ENCODE measurements around the gene FREM1. TPM values are rescaled to one million over a fixed set of nuclear protein-coding genes. Genes with fewer than 3 reads are reported as not detected.

Gene FREM1
- polyA plus RNA-seq, 1 of the 3 experiments (the other 2 are of a cell fraction) = 0.26 TPM

- TF ChIP-seq FOXJ3 (CRISPR knock-in tag; IDR thresholded peaks at IDR 0.05) (no peak), MXI1 (IDR thresholded peaks at IDR 0.05; ENCODE audit: low read depth, low read length) (no peak), RFX5 (IDR thresholded peaks at IDR 0.05; ENCODE audit: low read length) (no peak), FOSL2 (IDR thresholded peaks at IDR 0.05; ENCODE audit: borderline replicate concordance, low read depth) (no peak), POLR2AphosphoS5 (IDR thresholded peaks at IDR 0.05; ENCODE audit: low read depth, low read length) (no peak), YY1 (IDR thresholded peaks at IDR 0.05; ENCODE audit: low read depth) (no peak), MEF2A (IDR thresholded peaks at IDR 0.05; ENCODE audit: borderline replicate concordance, low read depth) (no peak), NRF1 (IDR thresholded peaks at IDR 0.05; ENCODE audit: low read depth, low read length) (no peak), FOXM1 (IDR thresholded peaks at IDR 0.05; ENCODE audit: low read depth) (no peak), SMC3 (IDR thresholded peaks at IDR 0.05; ENCODE audit: low read depth, low read length) (no peak), RCOR1 (IDR thresholded peaks at IDR 0.05; ENCODE audit: low read length) (no peak), EZH2phosphoT487 (IDR thresholded peaks at IDR 0.05; ENCODE audit: borderline replicate concordance, low read depth) (no peak)
- TF ChIP-seq, protein P1, sequence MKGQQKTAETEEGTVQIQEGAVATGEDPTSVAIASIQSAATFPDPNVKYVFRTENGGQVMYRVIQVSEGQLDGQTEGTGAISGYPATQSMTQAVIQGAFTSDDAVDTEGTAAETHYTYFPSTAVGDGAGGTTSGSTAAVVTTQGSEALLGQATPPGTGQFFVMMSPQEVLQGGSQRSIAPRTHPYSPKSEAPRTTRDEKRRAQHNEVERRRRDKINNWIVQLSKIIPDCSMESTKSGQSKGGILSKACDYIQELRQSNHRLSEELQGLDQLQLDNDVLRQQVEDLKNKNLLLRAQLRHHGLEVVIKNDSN (IDR thresholded peaks at IDR 0.05; ENCODE audit: borderline replicate concordance, low read depth) = no peak
- no peak overlapping the region for H3K4me2 ChIP-seq
- H3K27ac ChIP-seq (ENCODE audit: low read depth in 2 of 2, low read length in 1 of 2) = no peak overlapping the region
- H3K79me2 ChIP-seq (ENCODE audit: insufficient read depth) = no peaks in the 10 kb centered on the region
- no peaks in the 10 kb centered on the region for H3F3A ChIP-seq (replicated peaks; ENCODE audit: insufficient read depth)
- H4K20me1 ChIP-seq (ENCODE audit: insufficient read depth) = no peaks in the 10 kb centered on the region
- no peaks in the 10 kb centered on the region for H3K9me3 ChIP-seq
- no peaks in the 10 kb centered on the region for H3K9me2 ChIP-seq
- CTCF ChIA-PET = no interaction called here
- POLR2A ChIA-PET = no interaction called here
- H3K36me3 ChIP-seq (replicated peaks in 1 of 2; ENCODE audit: control insufficient read depth in 1 of 2, insufficient read depth in 2 of 2, low read length in 1 of 2) = no peaks in the 10 kb centered on the region
- WGBS (ENCODE audit: low lambda C conversion rate) = 54% methylated on average over 3 of the region's 3 CpGs
- H3K27me3 ChIP-seq (ENCODE audit: insufficient read depth) = no peaks in the 10 kb centered on the region; the same call in 1 of the 2 replicates
- no peak overlapping the region for H3K4me3 ChIP-seq (ENCODE audit: low read depth in 2 of 2, low read length in 1 of 2)
- no peak for DNase-seq
- H3K4me1 ChIP-seq (ENCODE audit: control insufficient read depth in 1 of 2, insufficient read depth in 2 of 2, low read depth in 1 of 2, low read length in 1 of 2) = peaks cover 0 to 2% of the 10 kb centered on the region in 2 experiments; a peak in 2 of 4 replicates
- no peak overlapping the region for H2AFZ ChIP-seq (ENCODE audit: low read depth)
- no peak overlapping the region for H3K9ac ChIP-seq
These were observed 163.6 kb downstream of the FREM1 start for GRCh38 chr9:14746626-14747025.

DNA sequence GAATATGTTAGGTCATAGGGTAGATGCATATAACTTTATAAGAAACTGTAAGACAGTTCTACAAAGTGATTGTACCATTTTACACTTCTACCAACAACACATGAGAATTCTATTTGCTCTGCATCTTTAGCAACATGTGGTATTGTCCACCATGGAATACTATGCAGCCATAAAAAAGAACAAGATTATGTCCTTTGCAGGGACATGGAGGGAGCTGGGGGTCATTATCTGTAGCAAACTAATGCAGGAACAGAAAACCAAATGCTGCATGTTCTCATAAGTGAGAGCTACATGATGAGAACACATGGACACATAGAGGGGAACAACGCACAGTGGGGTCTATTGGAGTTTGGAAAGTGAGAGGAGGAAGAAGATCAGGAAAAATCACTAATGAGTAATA lies 165.5 kb downstream of the FREM1 start:
- WGBS (ENCODE audit: low lambda C conversion rate) = 61% methylated on average over 1 of the region's 1 CpG

More for the DNA sequence above, 165.5 kb downstream of the FREM1 start:
- H3K9me3 ChIP-seq = no peaks in the 10 kb centered on the region
- CTCF ChIA-PET = interaction anchor here (1.2 kb wide), 1 partner anchor 84 kb away, joined by 3 read pairs; no protein-coding TSS in a partner anchor
- H3K9me2 ChIP-seq = no peaks in the 10 kb centered on the region
- H3F3A ChIP-seq (replicated peaks; ENCODE audit: insufficient read depth) = no peaks in the 10 kb centered on the region
- H3K4me2 ChIP-seq = no peak overlapping the region
- no peak for TF ChIP-seq RCOR1 (IDR thresholded peaks at IDR 0.05; ENCODE audit: low read length)
- H3K36me3 ChIP-seq (replicated peaks in 1 of 2; ENCODE audit: control insufficient read depth in 1 of 2, insufficient read depth in 2 of 2, low read length in 1 of 2) = no peaks in the 10 kb centered on the region
- H3K9ac ChIP-seq = no peak overlapping the region
- H3K27me3 ChIP-seq (ENCODE audit: insufficient read depth) = no peaks in the 10 kb centered on the region
- peaks cover 0 to 3% of the 10 kb centered on the region in 2 experiments; a peak in 2 of 4 replicates for H3K4me1 ChIP-seq (ENCODE audit: control insufficient read depth in 1 of 2, insufficient read depth in 2 of 2, low read depth in 1 of 2, low read length in 1 of 2)
- H4K20me1 ChIP-seq (ENCODE audit: insufficient read depth) = no peaks in the 10 kb centered on the region
- POLR2A ChIA-PET = no interaction called here
- DNase-seq = no peak
- H2AFZ ChIP-seq (ENCODE audit: low read depth) = no peak overlapping the region
- no peak overlapping the region for H3K27ac ChIP-seq (ENCODE audit: low read depth in 2 of 2, low read length in 1 of 2)
- no peaks in the 10 kb centered on the region for H3K79me2 ChIP-seq (ENCODE audit: insufficient read depth)
- H3K4me3 ChIP-seq (ENCODE audit: low read depth in 2 of 2, low read length in 1 of 2) = no peak overlapping the region
